HL-60/S4 (cell line): ENCODE measurements around the gene RHOT2.

Experiments
- in situ Hi-C: fragments of 300-500 bp; cut with MboI; formaldehyde crosslinking; loops from 2 replicates; pipeline ENCODE4 v1.14.3; 2022; ENCODE audit warnings: low sequenced_read_pairs

The RHOT2 gene

DNA sequence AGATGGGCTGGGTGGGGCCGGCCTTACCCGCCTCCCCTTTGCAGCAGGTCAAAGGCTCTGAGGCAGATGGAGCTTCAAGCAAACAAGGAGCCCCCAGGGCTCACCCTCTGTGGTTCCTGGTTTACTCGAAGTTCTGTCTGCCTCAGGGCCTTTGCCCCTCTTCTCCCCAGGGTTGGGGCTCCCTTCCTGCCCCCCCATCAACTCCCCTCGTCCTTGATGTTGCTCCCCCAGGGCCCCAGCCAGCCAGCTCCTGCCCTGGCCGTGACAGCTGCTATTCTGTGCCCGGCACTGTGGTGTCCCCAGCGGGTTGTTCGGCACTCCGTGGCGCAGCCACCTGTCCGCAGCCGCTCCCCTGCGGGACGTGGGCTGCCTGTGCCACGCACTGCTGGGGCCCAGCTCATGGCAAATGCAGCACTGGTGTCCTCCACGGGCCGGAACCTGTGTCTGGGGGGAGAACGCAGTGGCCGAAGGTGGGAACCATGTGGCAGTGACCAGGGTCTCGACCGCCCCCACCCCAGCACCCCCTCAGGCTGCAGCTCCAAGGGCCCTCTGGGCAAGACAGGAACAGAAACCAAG, 42.7 kb downstream of the RHOT2 start:
- in situ Hi-C loops = loop anchor here (5.0 to 25.0 kb wide), 2 partner anchors 77 to 352 kb away; partner anchors contain the start of genes CHTF18, RPUSD1 and SSTR5

DNA sequence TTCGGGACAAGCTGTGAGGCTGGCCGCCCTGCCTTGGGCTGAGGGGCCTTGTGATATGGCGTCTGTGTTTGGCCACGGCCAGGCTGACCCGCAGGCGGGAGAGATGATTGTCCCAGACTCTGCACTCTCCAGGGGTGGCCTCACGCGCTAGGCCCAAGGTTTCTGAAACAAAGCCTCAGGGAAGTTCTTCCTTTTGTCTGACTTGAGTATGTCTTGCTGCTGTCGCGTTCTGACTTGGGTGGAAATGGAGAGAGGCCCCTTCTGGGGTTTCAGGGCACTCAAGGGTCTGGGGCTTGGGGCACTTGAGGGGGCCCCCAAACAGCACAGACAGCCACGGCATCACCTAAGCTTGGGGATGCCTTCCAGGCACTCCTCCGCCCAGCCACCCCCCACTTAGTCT, 43.2 kb downstream of the RHOT2 start:
- in situ Hi-C loops = loop anchor here (5.0 to 25.0 kb wide), 2 partner anchors 76 to 351 kb away; partner anchors contain the start of genes CHTF18, RPUSD1 and SSTR5

DNA sequence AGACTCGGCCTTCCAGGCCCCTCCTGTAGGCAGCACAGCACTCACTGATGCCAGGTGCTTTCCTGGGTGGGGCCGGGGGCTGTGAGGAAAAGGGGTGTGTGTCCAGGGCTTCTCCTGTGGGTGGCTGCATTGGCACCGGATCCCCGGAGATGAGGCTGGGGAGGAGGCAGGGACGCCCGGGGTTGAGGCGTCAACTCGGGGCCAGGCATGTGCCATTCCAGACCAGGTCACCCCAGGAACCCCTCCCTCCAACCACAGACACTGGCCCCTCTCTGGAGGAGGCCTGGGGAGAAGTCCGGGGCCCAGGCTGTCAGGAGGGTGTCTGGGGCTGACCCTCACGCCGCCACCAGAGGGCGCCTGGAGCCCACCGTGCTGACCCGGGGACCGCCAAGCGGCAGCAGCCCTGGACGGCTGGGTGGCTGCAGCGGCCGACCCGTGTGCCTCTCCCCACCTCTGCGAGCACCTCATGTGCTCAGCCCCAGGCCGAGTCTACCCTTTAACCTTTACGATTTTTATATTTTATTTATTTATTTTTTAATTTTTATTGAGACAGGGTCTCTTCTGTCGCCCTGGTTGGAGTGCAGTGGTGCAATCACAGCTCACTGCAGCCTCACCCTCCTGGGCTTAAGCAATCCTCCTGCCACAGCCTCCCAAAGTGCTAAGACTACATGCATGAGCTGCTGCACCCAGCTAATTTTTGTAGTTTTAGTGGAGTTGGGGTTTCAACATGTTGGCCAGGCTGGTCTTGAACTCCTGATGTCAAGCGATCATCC, 43.8 kb downstream of the RHOT2 start:
- in situ Hi-C loops = loop anchor here (5.0 to 25.0 kb wide), 2 partner anchors 76 to 351 kb away; partner anchors contain the start of genes CHTF18, RPUSD1 and SSTR5

DNA sequence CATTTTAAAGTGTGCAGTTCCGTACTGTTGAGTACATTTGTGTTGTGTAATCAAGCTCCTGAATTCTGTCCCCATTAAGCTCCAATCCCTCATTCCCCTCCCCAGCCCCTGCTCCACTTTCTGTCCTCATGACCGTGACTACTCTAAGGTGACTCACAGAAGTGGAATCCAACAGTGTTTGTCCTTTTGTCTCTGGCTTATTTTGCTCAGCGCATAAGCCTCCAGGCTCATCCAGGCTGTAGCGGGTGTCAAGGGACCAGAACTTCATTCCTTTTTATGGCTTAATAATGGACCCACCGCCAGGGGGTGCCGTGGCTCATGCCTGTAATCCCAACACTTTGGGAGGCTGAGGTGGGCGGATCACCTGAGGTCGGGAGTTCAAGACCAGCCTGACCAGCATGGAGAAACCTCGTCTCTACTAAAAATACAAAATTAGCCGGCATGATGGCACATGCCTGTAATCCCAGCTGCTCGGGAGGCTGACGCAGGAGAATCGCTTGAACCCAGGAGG, 44.9 kb downstream of the RHOT2 start:
- in situ Hi-C loops = loop anchor here (5.0 to 25.0 kb wide), 2 partner anchors 75 to 350 kb away; partner anchors contain the start of genes CHTF18, RPUSD1 and SSTR5

DNA sequence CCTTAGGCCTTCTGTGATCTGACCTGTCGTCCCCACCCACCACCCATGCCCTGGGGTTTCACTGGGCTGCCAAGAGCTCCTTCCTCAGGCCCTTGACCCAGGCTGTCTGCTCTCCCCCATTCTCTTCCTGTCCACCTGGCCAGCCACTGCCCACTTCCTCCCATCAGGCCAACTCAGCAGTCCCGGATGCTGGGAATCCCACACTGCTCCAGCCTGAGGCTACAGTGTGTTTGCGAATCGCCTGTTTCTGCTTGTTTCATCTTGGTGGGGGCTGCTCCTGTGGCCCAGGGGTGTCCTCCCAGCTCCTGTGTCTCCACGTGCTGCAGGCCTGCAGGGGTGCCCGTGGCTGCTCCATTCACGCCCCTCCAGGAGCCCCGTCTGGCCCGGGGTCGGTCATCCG, 46.1 kb downstream of the RHOT2 start:
- in situ Hi-C loops = loop anchor here (5.0 to 25.0 kb wide), 2 partner anchors 73 to 348 kb away; partner anchors contain the start of genes CHTF18, RPUSD1 and SSTR5

DNA sequence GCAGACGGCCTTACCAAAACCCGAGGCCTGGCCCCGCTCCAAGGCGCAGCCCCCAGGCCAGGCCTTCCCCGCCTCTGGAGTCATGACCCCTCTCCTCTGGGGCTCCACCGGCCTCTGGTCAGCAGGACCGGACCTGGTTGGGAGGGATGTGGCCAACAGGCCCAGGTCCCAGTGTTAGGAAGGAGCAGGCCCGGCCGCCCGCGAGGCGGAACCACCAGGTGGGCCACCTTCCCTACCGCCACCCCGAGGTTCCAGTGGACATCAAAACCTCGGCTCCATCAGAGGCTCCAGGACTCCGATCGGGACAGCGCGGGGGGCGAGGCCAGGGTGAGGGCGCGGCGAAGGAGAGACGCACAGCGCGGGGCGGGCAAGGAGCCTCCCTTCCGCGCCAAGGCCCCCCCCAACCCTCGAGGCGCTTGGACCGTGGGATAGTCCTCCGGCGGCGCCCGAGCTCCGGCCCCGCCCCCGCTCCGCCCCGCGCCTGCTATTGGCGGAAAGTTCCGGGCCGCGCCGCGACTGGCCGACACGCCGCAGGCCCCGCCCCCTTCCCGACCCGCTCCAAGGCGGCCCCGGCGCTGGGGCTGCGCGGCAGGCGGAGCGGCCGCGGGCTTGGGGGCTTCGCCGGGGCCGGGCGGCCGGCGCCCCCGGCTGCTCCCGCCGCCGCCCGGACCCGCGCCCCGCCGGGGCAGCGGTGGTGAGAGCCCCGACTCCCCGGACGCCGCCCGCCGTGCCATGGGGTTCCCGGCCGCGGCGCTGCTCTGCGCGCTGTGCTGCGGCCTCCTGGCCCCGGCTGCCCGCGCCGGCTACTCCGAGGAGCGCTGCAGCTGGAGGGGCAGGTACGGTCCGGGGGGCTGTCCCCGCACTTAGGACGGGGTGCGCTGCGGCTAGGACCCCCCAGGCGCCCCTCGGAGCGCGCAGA, 46.9 kb downstream of the RHOT2 start, which contains the start of gene METRN:
Gene METRN (plus strand): TSS at position 561 of the 919 bp plus-strand sequence. CDS start 172 bp downstream, at position 733.
- in situ Hi-C loops = loop anchor here (5.0 to 25.0 kb wide), 2 partner anchors 72 to 347 kb away; partner anchors contain the start of genes CHTF18, RPUSD1 and SSTR5

DNA sequence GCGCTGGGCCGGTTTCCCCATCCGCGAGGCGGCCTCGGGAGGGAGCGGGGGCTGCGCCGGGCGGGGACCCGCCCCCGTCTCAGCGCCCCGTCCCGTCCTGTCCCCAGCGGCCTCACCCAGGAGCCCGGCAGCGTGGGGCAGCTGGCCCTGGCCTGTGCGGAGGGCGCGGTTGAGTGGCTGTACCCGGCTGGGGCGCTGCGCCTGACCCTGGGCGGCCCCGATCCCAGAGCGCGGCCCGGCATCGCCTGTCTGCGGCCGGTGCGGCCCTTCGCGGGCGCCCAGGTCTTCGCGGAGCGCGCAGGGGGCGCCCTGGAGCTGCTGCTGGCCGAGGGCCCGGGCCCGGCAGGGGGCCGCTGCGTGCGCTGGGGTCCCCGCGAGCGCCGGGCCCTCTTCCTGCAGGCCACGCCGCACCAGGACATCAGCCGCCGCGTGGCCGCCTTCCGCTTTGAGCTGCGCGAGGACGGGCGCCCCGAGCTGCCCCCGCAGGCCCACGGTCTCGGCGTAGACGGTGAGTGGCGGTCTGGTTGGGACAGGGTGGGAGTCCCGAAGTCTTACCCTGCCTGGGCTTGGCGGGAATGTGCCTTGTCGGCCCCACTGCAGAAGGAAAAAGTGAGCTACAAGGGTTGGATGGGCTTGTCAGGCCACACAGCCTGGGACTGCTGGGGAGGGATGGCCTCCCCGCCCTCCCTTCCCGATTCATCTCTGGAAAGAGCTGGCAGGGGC, 47.7 kb downstream of the RHOT2 start:
- in situ Hi-C loops = loop anchor here (25.0 kb wide), 1 partner anchor 347 kb away; the partner anchor contains the start of gene SSTR5

DNA sequence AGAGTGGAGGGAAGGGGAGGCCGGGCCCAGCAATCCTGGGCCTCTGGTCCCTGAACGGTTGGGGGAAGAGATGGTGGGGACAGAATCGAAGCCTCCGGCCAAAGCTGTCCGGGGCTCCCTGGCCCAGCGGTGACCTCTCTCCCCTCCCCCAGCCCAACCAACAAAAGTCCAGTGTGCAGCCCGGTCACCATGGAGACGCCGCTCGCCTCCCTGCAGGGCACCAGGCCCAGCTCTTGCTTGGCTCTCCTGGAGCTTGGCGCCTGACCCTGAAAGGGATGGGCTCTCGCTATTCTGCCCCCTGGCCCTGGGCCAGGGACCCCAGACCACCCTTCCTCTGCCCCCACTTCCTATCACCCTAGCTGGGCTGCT, 48.3 kb downstream of the RHOT2 start:
- in situ Hi-C loops = loop anchor here (25.0 kb wide), 1 partner anchor 346 kb away; the partner anchor contains the start of gene SSTR5

DNA sequence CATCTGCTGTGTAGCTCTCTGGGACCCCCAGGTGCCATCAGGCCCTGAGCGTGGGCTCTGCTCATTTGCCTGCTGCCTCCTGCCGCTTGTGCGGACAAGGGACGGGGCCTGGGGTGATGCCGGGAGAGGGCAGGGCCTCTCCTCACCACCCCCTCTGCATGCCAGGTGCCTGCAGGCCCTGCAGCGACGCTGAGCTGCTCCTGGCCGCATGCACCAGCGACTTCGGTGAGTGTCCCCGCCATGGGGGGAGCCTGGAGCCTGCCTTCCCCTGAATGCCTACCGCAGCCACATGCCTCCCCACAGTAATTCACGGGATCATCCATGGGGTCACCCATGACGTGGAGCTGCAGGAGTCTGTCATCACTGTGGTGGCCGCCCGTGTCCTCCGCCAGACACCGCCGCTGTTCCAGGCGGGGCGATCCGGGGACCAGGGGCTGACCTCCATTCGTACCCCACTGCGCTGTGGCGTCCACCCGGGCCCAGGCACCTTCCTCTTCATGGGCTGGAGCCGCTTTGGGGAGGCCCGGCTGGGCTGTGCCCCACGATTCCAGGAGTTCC, 48.9 kb downstream of the RHOT2 start:
- in situ Hi-C loops = loop anchor here (25.0 kb wide), 1 partner anchor 345 kb away; the partner anchor contains the start of gene SSTR5

DNA sequence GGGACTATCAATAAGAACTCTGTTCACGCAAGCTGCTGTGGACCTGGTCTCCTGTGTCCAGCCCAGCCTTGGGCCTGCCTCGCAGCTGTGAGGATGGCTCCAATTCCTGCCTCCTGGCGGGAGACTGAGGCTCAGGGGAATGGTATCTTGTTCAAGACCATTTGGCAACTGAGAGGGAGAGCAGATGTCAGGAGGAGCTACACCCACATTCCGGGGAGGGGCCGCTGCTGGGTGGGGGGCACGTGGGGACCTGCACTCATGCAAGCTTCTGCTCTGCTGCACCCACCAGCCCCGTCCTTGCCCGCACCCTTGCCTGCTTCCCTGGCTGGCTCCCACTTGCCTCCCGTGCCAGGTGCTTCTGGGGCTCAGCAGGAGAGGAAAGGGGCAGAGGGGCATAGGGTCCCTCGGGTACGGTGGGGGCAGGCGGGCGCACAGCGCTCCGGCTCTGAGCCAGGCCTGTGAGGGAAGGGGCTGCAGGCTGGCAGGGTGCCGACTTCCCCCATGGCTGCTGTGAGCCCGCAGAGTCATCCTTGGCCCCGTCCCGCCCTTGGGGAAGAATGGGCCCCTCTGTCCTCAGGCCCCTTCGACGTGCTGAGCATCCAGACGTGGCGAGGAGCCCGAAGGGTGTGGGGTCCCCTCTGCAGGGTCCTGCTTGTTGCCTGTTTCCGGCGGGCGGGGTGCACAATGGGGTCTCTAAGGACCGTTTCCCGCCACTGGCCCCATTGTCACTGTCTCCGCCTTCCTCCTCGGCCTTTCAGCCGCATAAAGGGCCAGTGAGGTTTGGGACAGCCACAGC, 49.7 kb downstream of the RHOT2 start:
- in situ Hi-C loops = loop anchor here (25.0 kb wide), 1 partner anchor 345 kb away; the partner anchor contains the start of gene SSTR5

DNA sequence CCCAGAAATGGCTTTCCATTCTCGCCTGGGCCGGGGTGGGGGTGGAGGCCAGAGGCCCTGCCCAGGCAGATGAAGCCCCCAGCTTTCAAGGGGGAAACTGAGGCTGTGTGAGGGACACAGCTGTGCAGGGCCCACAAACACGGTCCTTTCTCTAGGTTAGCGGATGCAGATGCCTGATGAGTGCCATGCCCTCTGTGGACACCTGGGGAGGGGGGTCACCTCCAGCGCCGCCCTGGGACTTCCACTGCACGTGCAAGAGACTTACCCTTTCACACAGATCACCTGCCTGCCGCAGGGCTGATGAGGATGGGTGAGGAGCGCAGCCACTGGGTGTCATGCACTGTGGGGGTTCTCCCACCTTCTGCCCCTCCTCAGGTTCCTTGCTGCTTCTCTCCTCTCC, 50.5 kb downstream of the RHOT2 start:
- in situ Hi-C loops = loop anchor here (25.0 kb wide), 1 partner anchor 344 kb away; the partner anchor contains the start of gene SSTR5

DNA sequence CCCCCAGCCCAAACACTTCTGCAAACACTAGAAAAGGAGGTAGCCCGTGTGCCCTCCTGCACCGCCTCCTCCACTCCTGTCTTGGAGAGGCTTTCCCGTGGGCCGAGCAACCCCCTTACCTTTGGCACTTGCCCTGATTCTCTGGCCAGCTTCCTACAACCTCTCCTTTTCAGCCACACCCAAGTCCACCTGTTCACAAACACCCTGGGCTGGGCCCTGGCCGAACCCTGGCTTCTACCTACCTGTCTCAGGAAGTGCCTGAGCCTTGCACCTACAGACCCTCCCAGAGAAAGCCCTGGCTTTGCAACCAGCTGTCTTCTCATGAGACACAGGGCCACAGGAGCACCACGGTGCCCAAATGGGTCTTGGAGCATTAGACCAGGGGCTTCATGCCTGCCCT, 51.0 kb downstream of the RHOT2 start:
- in situ Hi-C loops = loop anchor here (25.0 kb wide), 1 partner anchor 343 kb away; the partner anchor contains the start of gene SSTR5

DNA sequence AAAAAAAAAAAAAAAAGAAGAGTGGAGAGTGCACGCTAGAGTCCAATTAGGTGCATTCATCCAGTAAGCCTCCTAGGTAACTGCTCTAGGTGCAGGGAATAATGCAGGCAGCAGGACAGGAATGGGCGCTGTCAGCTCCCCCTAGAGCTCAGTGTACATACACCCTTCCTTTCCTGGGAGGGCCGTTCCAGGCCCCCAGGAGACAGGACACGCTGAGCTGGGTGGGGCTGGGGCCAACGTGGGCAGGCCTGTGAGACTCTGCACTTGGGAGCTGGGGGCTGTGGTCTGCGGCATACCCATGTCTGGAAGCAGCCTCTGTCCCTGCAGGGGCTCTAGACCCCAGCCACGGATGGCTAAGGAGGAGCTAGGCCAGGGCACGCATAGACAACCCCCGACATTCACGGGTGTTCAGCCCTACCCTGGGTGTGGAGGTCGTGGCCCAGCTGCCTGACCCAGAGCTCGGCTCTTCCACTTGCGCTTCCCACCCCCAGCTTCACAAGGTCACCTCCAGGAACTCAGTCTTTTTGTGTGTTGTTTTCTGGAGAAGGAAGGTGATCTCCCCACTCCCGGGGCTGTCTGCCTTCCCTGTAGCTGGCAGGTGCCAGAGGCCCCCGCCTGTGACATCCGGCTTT, 52.0 kb downstream of the RHOT2 start:
- in situ Hi-C loops = loop anchor here (25.0 kb wide), 1 partner anchor 342 kb away; the partner anchor contains the start of gene SSTR5

DNA sequence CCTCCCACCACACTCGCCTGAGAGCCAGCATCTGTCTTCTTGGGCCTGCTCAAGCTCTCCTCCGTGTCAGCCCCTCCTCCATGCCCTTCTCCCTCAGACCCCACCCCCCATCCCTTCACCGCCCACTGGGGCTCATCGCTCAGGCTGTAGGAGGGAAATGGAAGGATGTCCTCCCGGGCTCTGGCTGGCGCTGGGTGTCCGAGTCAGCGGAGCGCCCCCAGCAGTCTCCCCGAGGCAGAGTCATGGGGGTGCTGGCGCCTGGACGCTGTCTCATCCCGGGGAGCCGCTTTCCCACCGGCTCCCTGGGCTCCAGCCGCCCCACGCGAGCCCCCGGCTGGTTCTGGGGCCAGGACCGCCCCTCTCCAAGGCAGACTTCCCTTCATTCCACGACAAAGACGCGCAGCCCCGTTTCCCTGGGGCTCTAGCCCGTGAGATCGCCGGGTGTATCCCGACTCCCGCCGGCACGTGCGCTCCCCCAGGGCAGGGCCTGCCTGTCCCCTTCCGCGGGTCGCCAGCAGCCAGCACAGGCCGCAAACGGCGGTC, 52.6 kb downstream of the RHOT2 start:
- in situ Hi-C loops = loop anchor here (25.0 kb wide), 1 partner anchor 342 kb away; the partner anchor contains the start of gene SSTR5

DNA sequence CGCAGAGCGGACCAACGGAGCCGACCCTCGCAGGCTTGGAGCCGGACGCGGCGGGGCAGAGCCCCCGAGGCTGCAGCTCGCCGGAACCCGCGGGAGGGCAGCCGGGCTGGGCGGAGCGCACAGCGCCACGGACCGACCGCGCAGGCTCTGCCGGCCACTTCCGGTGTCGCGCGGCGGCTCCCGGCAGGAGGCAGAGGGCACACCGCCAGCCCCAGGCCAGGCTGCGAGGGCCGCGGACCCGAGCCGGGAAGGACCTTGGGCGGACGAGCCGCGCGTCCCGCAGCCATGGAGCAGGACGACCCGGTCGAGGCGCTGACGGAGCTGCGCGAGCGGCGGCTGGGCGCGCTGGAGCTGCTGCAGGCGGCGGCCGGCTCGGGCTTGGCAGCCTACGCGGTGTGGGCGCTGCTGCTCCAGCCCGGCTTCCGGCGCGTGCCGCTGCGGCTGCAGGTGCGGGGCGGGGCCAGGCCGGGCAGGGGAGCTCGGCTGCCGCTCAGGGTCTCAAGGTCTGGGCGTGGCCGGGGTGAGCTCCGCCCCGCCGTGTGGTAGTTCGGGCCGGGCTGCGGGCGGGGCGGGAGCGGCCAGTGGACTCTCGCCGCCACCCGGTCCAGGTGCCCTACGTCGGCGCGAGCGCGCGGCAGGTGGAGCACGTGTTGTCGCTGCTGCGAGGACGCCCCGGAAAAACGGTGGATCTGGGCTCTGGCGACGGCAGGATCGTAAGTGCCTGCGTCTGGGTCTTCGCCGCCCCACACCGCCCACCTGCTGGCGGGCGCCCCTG, 53.2 kb downstream of the RHOT2 start, which contains the start of gene ANTKMT:
Gene ANTKMT (plus strand): TSS at position 157 of the 775 bp plus-strand sequence. CDS start 129 bp downstream, at position 286.
- in situ Hi-C loops = loop anchor here (25.0 kb wide), 1 partner anchor 341 kb away; the partner anchor contains the start of gene SSTR5
